K562 (cell line): ENCODE results near the gene KRT1. TPM values are rescaled to one million over a fixed set of nuclear protein-coding genes. Genes with fewer than 3 reads are reported as not detected.
A peak's percentile ranks its signal among the peaks of the same experiment; 100 is the strongest.

ENCODE experiments used
- FOXA1 ChIP-seq: fragments of 450-650 bp; IDR thresholded peaks from 2 replicates; pipeline ENCODE4 v1.6.1; 2016; ENCODE audit warnings: mild to moderate bottlenecking, borderline replicate concordance
- FOXK2 ChIP-seq, 2 experiments: fragments of 450-650 bp; IDR thresholded peaks in 1 of 2; conservative IDR thresholded peaks in 1 of 2; 2 replicates each; pipeline ENCODE4 v1.6.1; 2016; ENCODE audit warnings: low read depth in 2 of 2, mild to moderate bottlenecking in 1 of 2
- GABPB2 ChIP-seq: fragments of 250-450 bp; sonication (Bioruptor Pico); conservative IDR thresholded peaks from 2 replicates; pipeline ENCODE4 v1.5.1; 2021; ENCODE audit warnings: mild to moderate bottlenecking
- MCM2 ChIP-seq: fragments of 450-650 bp; IDR thresholded peaks from 2 replicates; pipeline ENCODE4 v1.6.1; 2017; ENCODE audit warnings: low read depth, mild to moderate bottlenecking
- MYBL2 ChIP-seq, 2 experiments: fragments of 450-650 bp in 1 of 2; sonication (generic) in 1 of 2; formaldehyde crosslinking in 1 of 2; IDR thresholded peaks; 2 replicates each; pipeline versions ENCODE4 v1.6.1 to v1.8.1; 2017 to 2022; ENCODE audit warnings: borderline replicate concordance in 1 of 2, inconsistent platforms in 1 of 2, low read depth in 1 of 2, mild to moderate bottlenecking in 1 of 2, missing genetic modification reagents in 1 of 2, moderate library complexity in 1 of 2
- NCOR1 ChIP-seq: fragments of 450-650 bp; IDR thresholded peaks from 2 replicates; pipeline ENCODE4 v1.6.1; 2016; ENCODE audit warnings: mild to moderate bottlenecking, moderate library complexity
- NFIC ChIP-seq: fragments of 450-650 bp; IDR thresholded peaks from 2 replicates; pipeline ENCODE4 v1.6.1; 2017; ENCODE audit warnings: mild to moderate bottlenecking, inconsistent platforms
- POLR2AphosphoS2 ChIP-seq: IDR thresholded peaks from 2 replicates; pipeline ENCODE4 v1.6.1; 2012; ENCODE audit warnings: low read length, improper control_type of control experiment
- ZNF444 ChIP-seq: fragments of 250-450 bp; sonication (Bioruptor Pico); IDR thresholded peaks from 2 replicates; pipeline ENCODE4 v1.4.0; 2020; ENCODE audit warnings: mild to moderate bottlenecking, moderate library complexity
- polyA plus RNA-seq, 8 experiments: library from polyadenylated mRNA; depleted of rRNA in 4 of 8; stranded (reverse) in 5 of 8; unstranded in 3 of 8; fragments of >200 nt; fragmentation: Nextera tagmentation in 2 of 8; fragmentation: Illumina TruSeq in 1 of 8; extraction: Ambion mirVana in 2 of 8; extraction: Trizol in 1 of 8; gene quantifications; 2 replicates each; pipeline versions ENCODE4 v1.2.1 to v1.2.3, GENCODE V29; 2011 to 2014; ENCODE audit warnings: inconsistent platforms in 1 of 8, missing spikeins in 1 of 8
- total RNA-seq, 7 experiments: library from RNA; depleted of rRNA in 6 of 7; stranded (reverse); fragments of >200 nt in 6 of 7; fragmentation: Illumina TruSeq in 2 of 7; extraction: Trizol in 2 of 7; gene quantifications; 2 replicates each; pipeline versions ENCODE4 v1.2.1 to v1.2.3, GENCODE V29; 2011 to 2021; ENCODE audit warnings: low replicate concordance in 1 of 7
- TF ChIP-seq, protein P1 (sequence below), 2 experiments: fragments of 450-650 bp; conservative IDR thresholded peaks; 2 replicates each; pipeline ENCODE4 v1.6.1; 2017; ENCODE audit warnings: mild to moderate bottlenecking in 2 of 2, moderate library complexity in 2 of 2
- TF ChIP-seq, protein P2 (sequence below): fragments of 250-450 bp; sonication (Bioruptor Pico); IDR thresholded peaks from 2 replicates; pipeline ENCODE4 v1.4.0; 2020
- TF ChIP-seq, protein P3 (sequence below): fragments of 450-650 bp; IDR thresholded peaks from 2 replicates; pipeline ENCODE4 v1.6.1; 2014; ENCODE audit warnings: low read depth, mild to moderate bottlenecking, moderate library complexity, borderline replicate concordance
- TF ChIP-seq, protein P4 (sequence below): fragments of 200-800 bp; sonication (Bioruptor generic); IDR thresholded peaks from 2 replicates; pipeline ENCODE4 v1.6.1; 2017; ENCODE audit warnings: missing genetic modification characterization, missing compliant biosample characterization
- TF ChIP-seq, protein P5 (sequence below): fragments of 450-650 bp; IDR thresholded peaks from 2 replicates; pipeline ENCODE4 v1.6.1; 2016; ENCODE audit warnings: antibody characterized with exemption
- TF ChIP-seq, protein P6 (sequence below): sonication (generic); formaldehyde crosslinking; IDR thresholded peaks from 2 replicates; pipeline ENCODE4 v1.8.0; 2022; ENCODE audit warnings: mild to moderate bottlenecking, missing genetic modification reagents

The KRT1 gene
- total and polyA plus RNA-seq, 9 of the 15 experiments (the other 6 are each of a cell fraction or from before 2014, with no cell fraction given) = 0.18 TPM; not detected in 8

GRCh38 chr12:52708010-52708409 lies 27.8 kb upstream of the KRT1 start (continued):
- TF ChIP-seq FOXK2 (conservative IDR thresholded peaks at IDR 0.05 in 1 of 2, IDR thresholded peaks at IDR 0.05 in 1 of 2; ENCODE audit: low read depth in 2 of 2) (peak; percentile 45 to 67; a peak in 3 of 4 replicates), GABPB2 (CRISPR knock-in tag) (no peak), MCM2 (no peak), FOXA1 (no peak), NFIC (no peak), NCOR1 (no peak), POLR2AphosphoS2 (no peak), ZNF444 (no peak), MYBL2 (IDR thresholded peaks at IDR 0.05; ENCODE audit: low read depth) (no peak), MYBL2 (CRISPR knock-in tag; IDR thresholded peaks at IDR 0.05; ENCODE audit: borderline replicate concordance) (no peak)
- TF ChIP-seq, protein P1, sequence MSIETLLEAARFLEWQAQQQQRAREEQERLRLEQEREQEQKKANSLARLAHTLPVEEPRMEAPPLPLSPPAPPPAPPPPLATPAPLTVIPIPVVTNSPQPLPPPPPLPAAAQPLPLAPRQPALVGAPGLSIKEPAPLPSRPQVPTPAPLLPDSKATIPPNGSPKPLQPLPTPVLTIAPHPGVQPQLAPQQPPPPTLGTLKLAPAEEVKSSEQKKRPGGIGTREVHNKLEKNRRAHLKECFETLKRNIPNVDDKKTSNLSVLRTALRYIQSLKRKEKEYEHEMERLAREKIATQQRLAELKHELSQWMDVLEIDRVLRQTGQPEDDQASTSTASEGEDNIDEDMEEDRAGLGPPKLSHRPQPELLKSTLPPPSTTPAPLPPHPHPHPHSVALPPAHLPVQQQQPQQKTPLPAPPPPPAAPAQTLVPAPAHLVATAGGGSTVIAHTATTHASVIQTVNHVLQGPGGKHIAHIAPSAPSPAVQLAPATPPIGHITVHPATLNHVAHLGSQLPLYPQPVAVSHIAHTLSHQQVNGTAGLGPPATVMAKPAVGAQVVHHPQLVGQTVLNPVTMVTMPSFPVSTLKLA (conservative IDR thresholded peaks at IDR 0.05) = 0 out of 4 replicates have a peak, but pooled peaks of 1 of the 2 experiments have one; percentile 21
- TF ChIP-seq, protein P2, sequence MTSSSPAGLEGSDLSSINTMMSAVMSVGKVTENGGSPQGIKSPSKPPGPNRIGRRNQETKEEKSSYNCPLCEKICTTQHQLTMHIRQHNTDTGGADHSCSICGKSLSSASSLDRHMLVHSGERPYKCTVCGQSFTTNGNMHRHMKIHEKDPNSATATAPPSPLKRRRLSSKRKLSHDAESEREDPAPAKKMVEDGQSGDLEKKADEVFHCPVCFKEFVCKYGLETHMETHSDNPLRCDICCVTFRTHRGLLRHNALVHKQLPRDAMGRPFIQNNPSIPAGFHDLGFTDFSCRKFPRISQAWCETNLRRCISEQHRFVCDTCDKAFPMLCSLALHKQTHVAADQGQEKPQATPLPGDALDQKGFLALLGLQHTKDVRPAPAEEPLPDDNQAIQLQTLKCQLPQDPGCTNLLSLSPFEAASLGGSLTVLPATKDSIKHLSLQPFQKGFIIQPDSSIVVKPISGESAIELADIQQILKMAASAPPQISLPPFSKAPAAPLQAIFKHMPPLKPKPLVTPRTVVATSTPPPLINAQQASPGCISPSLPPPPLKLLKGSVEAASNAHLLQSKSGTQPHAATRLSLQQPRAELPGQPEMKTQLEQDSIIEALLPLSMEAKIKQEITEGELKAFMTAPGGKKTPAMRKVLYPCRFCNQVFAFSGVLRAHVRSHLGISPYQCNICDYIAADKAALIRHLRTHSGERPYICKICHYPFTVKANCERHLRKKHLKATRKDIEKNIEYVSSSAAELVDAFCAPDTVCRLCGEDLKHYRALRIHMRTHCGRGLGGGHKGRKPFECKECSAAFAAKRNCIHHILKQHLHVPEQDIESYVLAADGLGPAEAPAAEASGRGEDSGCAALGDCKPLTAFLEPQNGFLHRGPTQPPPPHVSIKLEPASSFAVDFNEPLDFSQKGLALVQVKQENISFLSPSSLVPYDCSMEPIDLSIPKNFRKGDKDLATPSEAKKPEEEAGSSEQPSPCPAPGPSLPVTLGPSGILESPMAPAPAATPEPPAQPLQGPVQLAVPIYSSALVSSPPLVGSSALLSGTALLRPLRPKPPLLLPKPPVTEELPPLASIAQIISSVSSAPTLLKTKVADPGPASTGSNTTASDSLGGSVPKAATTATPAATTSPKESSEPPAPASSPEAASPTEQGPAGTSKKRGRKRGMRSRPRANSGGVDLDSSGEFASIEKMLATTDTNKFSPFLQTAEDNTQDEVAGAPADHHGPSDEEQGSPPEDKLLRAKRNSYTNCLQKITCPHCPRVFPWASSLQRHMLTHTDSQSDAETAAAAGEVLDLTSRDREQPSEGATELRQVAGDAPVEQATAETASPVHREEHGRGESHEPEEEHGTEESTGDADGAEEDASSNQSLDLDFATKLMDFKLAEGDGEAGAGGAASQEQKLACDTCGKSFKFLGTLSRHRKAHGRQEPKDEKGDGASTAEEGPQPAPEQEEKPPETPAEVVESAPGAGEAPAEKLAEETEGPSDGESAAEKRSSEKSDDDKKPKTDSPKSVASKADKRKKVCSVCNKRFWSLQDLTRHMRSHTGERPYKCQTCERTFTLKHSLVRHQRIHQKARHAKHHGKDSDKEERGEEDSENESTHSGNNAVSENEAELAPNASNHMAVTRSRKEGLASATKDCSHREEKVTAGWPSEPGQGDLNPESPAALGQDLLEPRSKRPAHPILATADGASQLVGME = no peak
- TF ChIP-seq, protein P3, sequence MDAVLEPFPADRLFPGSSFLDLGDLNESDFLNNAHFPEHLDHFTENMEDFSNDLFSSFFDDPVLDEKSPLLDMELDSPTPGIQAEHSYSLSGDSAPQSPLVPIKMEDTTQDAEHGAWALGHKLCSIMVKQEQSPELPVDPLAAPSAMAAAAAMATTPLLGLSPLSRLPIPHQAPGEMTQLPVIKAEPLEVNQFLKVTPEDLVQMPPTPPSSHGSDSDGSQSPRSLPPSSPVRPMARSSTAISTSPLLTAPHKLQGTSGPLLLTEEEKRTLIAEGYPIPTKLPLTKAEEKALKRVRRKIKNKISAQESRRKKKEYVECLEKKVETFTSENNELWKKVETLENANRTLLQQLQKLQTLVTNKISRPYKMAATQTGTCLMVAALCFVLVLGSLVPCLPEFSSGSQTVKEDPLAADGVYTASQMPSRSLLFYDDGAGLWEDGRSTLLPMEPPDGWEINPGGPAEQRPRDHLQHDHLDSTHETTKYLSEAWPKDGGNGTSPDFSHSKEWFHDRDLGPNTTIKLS = no peak
- TF ChIP-seq, protein P4, sequence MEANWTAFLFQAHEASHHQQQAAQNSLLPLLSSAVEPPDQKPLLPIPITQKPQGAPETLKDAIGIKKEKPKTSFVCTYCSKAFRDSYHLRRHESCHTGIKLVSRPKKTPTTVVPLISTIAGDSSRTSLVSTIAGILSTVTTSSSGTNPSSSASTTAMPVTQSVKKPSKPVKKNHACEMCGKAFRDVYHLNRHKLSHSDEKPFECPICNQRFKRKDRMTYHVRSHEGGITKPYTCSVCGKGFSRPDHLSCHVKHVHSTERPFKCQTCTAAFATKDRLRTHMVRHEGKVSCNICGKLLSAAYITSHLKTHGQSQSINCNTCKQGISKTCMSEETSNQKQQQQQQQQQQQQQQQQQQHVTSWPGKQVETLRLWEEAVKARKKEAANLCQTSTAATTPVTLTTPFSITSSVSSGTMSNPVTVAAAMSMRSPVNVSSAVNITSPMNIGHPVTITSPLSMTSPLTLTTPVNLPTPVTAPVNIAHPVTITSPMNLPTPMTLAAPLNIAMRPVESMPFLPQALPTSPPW = peak; percentile 61
- TF ChIP-seq, protein P5, sequence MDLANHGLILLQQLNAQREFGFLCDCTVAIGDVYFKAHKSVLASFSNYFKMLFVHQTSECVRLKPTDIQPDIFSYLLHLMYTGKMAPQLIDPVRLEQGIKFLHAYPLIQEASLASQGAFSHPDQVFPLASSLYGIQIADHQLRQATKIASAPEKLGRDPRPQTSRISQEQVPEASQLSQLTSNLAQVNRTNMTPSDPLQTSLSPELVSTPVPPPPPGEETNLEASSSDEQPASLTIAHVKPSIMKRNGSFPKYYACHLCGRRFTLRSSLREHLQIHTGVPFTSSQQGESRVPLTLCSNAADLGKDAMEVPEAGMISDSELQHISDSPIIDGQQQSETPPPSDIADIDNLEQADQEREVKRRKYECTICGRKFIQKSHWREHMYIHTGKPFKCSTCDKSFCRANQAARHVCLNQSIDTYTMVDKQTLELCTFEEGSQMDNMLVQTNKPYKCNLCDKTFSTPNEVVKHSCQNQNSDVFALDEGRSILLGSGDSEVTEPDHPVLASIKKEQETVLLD = no peak
- TF ChIP-seq, protein P6, sequence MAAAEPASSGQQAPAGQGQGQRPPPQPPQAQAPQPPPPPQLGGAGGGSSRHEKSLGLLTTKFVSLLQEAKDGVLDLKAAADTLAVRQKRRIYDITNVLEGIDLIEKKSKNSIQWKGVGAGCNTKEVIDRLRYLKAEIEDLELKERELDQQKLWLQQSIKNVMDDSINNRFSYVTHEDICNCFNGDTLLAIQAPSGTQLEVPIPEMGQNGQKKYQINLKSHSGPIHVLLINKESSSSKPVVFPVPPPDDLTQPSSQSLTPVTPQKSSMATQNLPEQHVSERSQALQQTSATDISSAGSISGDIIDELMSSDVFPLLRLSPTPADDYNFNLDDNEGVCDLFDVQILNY (CRISPR knock-in tag) = no peak
